Loucy (cell line): ENCODE data around the gene DNAJB4.

ENCODE experiments used
- CTCF ChIP-seq: fragments of 200-600 bp; sonication (generic); conservative IDR thresholded peaks from 2 replicates; pipeline ENCODE4 v1.5.1; 2014; ENCODE audit warnings: mild to moderate bottlenecking, antibody characterized with exemption, low read length
- EZH2phosphoT487 ChIP-seq: fragments of 200-600 bp; IDR thresholded peaks from 2 replicates; pipeline ENCODE4 v1.6.1; 2018; ENCODE audit warnings: antibody characterized with exemption, mild to moderate bottlenecking, moderate library complexity, borderline replicate concordance

- TF ChIP-seq CTCF (no peak), EZH2phosphoT487 (no peak)
Observed at GRCh38 chr1:77972080-77972479, 32.7 kb upstream of the DNAJB4 start.
